Measurements from ENCODE around the gene PRR27. TPM values are rescaled to one million over a fixed set of nuclear protein-coding genes. Genes with fewer than 3 reads are reported as not detected.

The PRR27 gene
- total RNA-seq: not detected in 2 replicates

DNA sequence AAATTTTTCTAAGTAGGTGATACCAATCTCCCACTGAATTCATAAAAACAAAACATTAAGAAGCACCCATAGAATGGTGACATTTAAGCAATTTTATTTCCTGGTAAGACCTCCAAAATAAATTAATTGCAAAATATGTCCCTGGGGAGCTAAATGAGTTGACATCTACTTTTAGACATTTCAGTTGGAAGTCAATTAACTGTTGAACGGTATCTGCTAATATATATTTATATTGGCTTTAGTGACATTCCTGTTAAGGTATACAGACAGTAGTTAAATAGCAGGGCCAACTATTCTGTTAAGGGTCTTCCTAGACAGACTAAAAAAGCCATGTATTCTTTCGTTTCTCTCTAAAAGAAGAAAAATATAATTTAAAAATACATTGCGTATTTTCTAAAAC lies at the start of gene PRR27:
Gene PRR27 (plus strand): TSS at position 301 of the 400 bp plus-strand sequence. CDS start 139 bp downstream, outside the sequence.
- intact Hi-C loops (cut with micrococcal nuclease): no loop called here
- H3K4me3 Mint-ChIP-seq (ENCODE audit: low read depth): no peak within 1 kb of the TSS
- H3K36me3 Mint-ChIP-seq (ENCODE audit: low read depth): no peaks in the 10 kb centered on the region
- no peaks in the 10 kb centered on the region for H3K9me3 Mint-ChIP-seq
- no peaks in the 10 kb centered on the region for H3K27me3 Mint-ChIP-seq (ENCODE audit: low read depth)
- H3K4me1 Mint-ChIP-seq (ENCODE audit: low read depth): no peaks in the 10 kb centered on the region
- no peak within 1 kb of the TSS for H3K27ac Mint-ChIP-seq
- no peak for DNase-seq (ENCODE audit: low spot score)

DNA sequence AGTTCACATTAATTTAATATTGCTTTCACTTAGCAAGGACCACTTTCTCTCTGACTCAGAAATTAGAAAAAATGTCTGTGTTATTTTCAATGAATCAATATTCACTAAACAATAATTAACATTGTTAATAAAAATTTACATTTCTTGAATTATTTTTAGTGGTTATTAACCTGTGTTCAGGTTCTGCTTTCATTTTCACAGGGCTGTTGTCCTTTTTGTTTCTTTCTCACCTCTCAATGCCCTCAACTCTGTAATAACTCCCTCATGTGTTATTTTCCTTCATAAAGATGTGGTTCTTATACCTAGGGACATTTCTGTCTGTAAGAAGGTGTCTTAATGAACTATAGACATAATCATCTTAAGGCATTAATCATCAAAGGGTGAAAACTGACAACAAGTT lies 43.1 kb upstream of the PRR27 start:
- Mint-ChIP-seq H3K27ac (no peak overlapping the region), H3K36me3 (ENCODE audit: low read depth) (no peaks in the 10 kb centered on the region), H3K9me3 (no peaks in the 10 kb centered on the region), H3K27me3 (ENCODE audit: low read depth) (no peaks in the 10 kb centered on the region), H3K4me3 (ENCODE audit: low read depth) (no peak overlapping the region), H3K4me1 (ENCODE audit: low read depth) (no peaks in the 10 kb centered on the region)
- no peak for DNase-seq (ENCODE audit: low spot score)
- intact Hi-C loops (cut with micrococcal nuclease): no loop called here

DNA sequence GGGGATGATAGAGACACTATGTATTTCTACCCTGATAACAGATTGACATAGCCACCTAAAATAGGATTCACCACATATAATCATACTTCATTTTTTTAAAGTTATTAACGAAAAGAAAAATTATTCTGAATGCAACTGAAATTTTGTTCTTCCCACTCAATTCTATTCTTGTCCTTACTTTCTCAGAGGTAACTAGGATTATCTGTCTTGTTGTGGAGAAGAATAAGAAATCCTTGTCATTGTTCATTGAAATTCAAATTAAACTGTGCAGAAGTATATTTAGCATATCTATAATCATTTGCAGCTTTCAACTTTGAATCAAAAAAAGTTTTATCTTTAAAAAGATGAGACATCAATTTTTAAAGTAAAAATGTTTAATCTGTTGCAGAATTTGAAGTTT lies 40.4 kb upstream of the PRR27 start:
- no peak overlapping the region for H3K4me3 Mint-ChIP-seq (ENCODE audit: low read depth)
- H3K27me3 Mint-ChIP-seq (ENCODE audit: low read depth): no peaks in the 10 kb centered on the region
- no peaks in the 10 kb centered on the region for H3K9me3 Mint-ChIP-seq
- intact Hi-C loops (cut with micrococcal nuclease): no loop called here
- no peaks in the 10 kb centered on the region for H3K4me1 Mint-ChIP-seq (ENCODE audit: low read depth)
- H3K27ac Mint-ChIP-seq: no peak overlapping the region
- H3K36me3 Mint-ChIP-seq (ENCODE audit: low read depth): no peaks in the 10 kb centered on the region
- DNase-seq (ENCODE audit: low spot score): no peak

DNA sequence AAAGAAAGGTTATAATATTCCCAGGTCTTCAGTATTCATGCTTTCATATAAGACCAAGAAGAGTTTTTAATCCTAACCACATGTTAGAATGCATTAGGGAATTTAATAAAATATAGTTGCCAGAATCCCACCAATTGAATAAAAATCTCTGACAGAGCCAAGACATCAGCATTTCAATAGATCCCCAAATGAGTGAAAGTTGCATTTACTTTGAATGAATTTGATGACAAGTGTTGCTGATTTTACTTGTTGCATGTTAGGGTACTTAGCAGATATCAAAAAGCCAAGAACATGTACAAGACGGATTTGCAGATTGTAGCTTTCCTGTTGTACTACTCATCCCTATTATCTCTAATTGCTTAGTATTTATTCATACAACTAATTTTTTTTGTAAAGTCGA lies 39.9 kb upstream of the PRR27 start:
- no peaks in the 10 kb centered on the region for H3K9me3 Mint-ChIP-seq
- no peak overlapping the region for H3K4me3 Mint-ChIP-seq (ENCODE audit: low read depth)
- H3K36me3 Mint-ChIP-seq (ENCODE audit: low read depth): no peaks in the 10 kb centered on the region
- H3K4me1 Mint-ChIP-seq (ENCODE audit: low read depth): no peaks in the 10 kb centered on the region
- intact Hi-C loops (cut with micrococcal nuclease): no loop called here
- no peak overlapping the region for H3K27ac Mint-ChIP-seq
- no peak for DNase-seq (ENCODE audit: low spot score)
- H3K27me3 Mint-ChIP-seq (ENCODE audit: low read depth): no peaks in the 10 kb centered on the region

DNA sequence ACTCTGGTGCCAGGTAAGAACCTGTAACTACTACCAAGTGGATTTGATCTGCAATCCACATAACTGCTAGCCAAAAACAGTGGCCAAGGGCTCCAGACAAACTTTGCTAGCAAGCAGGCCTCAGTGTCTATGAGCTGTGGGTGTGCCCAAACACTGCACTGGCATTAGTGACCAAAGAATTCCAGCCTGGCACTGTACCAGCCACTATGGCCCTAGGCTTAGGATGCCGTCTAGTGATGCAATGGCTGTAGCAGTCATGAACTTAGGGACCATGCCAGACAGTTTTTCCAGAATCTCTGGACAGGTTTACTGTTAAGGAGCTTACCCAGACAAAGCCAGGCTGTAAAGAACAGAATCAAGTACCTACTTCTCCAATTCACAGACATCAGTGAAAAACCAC lies 33.7 kb upstream of the PRR27 start:
- Mint-ChIP-seq H3K9me3 (no peaks in the 10 kb centered on the region), H3K4me1 (ENCODE audit: low read depth) (no peaks in the 10 kb centered on the region)
- intact Hi-C loops (cut with micrococcal nuclease): no loop called here

DNA sequence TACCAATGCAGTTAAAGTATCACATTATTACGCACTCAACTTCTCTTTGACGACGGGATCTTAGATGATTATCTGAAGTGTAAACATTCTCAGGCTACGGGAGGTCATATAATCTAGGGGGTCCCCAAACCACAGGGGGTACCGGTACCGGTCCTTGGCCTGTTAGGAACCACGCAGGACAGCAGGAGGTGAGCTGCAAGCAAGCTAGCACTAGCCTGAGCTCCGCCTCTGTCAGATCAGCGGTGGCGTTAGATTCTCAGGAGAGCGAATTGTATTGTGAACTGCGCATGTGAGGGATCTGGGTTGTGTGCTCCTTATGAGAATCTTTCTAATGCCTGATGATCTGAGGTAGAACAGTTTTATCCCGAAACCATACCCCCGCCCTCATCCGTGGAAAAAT lies 20.6 kb upstream of the PRR27 start:
- DNase-seq (ENCODE audit: low spot score): no peak
- no peak overlapping the region for H3K4me3 Mint-ChIP-seq (ENCODE audit: low read depth)
- no peak overlapping the region for H3K27ac Mint-ChIP-seq
- no peaks in the 10 kb centered on the region for H3K9me3 Mint-ChIP-seq
- intact Hi-C loops (cut with micrococcal nuclease): no loop called here
- H3K36me3 Mint-ChIP-seq (ENCODE audit: low read depth): no peaks in the 10 kb centered on the region
- H3K4me1 Mint-ChIP-seq (ENCODE audit: low read depth): no peaks in the 10 kb centered on the region
- no peaks in the 10 kb centered on the region for H3K27me3 Mint-ChIP-seq (ENCODE audit: low read depth)

More for the DNA sequence above, 33.7 kb upstream of the PRR27 start:
- Mint-ChIP-seq H3K36me3 (ENCODE audit: low read depth) (no peaks in the 10 kb centered on the region), H3K27ac (no peak overlapping the region), H3K4me3 (ENCODE audit: low read depth) (no peak overlapping the region), H3K27me3 (ENCODE audit: low read depth) (no peaks in the 10 kb centered on the region)
- no peak for DNase-seq (ENCODE audit: low spot score)

DNA sequence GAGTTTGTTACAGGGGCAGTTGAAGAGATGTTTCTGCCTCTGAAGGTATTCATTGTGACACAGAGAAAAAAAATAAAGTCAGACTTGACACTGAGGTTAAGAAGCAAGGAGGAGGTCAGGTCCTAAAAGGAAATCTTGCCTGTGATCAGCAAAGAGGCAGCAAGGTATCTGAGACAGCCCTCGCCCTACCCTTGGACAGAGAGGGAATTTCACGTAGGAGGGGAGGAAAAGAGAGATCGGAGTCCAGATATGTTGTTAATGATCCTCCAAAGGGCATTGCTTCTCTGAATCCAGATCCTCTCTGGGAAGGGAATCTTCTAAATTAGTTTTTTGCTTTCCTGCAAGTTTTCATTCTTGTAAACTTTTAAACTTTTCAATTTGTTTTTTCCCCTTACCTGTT lies 15.3 kb upstream of the PRR27 start:
- Mint-ChIP-seq H3K4me1 (ENCODE audit: low read depth) (no peaks in the 10 kb centered on the region), H3K9me3 (no peaks in the 10 kb centered on the region), H3K27ac (no peak overlapping the region), H3K36me3 (ENCODE audit: low read depth) (no peaks in the 10 kb centered on the region), H3K4me3 (ENCODE audit: low read depth) (no peak overlapping the region), H3K27me3 (ENCODE audit: low read depth) (no peaks in the 10 kb centered on the region)
- DNase-seq (ENCODE audit: low spot score): no peak
- intact Hi-C loops (cut with micrococcal nuclease): no loop called here

DNA sequence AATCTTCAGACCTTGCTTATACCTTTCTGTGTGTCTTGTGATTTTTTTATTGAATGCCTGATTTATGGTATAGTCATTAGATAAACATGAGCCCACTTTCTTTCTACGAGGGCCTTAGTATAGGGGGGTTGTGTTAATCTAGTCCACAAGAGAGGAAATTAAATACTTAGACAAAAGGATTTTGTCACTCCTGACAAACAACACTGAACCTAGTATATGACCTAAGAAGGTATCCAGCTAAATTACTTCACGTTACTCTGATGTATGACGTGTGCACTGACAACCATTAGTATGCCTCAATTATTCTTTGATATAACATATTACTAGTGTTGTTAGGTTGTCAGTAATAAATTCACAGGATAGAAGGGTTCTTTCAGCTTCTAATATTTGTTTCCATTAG lies 2.8 kb upstream of the PRR27 start:
- Mint-ChIP-seq H3K27me3 (ENCODE audit: low read depth) (no peaks in the 10 kb centered on the region), H3K36me3 (ENCODE audit: low read depth) (no peaks in the 10 kb centered on the region), H3K4me1 (ENCODE audit: low read depth) (no peaks in the 10 kb centered on the region), H3K27ac (no peak overlapping the region), H3K4me3 (ENCODE audit: low read depth) (no peak overlapping the region), H3K9me3 (no peaks in the 10 kb centered on the region)
- intact Hi-C loops (cut with micrococcal nuclease): no loop called here
- no peak for DNase-seq (ENCODE audit: low spot score)

DNA sequence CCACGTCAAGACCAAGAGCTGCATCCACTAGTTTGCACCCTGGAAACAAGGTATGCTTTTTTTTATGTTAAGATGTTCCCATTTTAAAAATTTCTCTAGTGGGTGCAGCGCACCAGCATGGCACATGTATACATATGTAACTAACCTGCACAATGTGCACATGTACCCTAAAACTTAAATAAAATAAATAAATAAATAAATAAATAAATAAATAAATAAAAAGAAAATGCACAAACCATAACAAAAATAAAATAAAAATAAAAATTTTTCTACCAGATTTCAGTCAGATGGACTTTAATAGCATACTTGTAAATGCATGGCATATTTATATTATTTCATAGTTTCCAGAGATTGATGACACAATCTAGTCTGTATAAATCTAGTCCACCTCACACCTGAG lies 1.9 kb upstream of the PRR27 start:
- Mint-ChIP-seq H3K36me3 (ENCODE audit: low read depth) (no peaks in the 10 kb centered on the region), H3K4me3 (ENCODE audit: low read depth) (no peak overlapping the region)

DNA sequence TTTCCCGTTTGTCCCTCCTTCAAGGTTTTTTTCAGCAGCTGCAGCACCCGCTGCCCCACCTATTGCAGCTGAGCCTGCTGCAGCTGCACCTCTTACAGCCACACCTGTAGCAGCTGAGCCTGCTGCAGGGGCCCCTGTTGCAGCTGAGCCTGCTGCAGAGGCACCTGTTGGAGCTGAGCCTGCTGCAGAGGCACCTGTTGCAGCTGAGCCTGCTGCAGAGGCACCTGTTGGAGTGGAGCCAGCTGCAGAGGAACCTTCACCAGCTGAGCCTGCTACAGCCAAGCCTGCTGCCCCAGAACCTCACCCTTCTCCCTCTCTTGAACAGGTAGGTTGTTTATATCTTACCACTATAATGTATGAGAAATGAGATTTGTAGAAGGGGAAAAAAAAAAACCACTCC lies 4.5 kb downstream of the PRR27 start:
- H3K9me3 Mint-ChIP-seq: no peaks in the 10 kb centered on the region
- no peaks in the 10 kb centered on the region for H3K27me3 Mint-ChIP-seq (ENCODE audit: low read depth)
- H3K4me1 Mint-ChIP-seq (ENCODE audit: low read depth): no peaks in the 10 kb centered on the region
- DNase-seq (ENCODE audit: low spot score): no peak
- no peaks in the 10 kb centered on the region for H3K36me3 Mint-ChIP-seq (ENCODE audit: low read depth)
- H3K27ac Mint-ChIP-seq: no peak overlapping the region
- intact Hi-C loops (cut with micrococcal nuclease): no loop called here
- H3K4me3 Mint-ChIP-seq (ENCODE audit: low read depth): no peak overlapping the region

More for the DNA sequence above, 1.9 kb upstream of the PRR27 start:
- Mint-ChIP-seq H3K27ac (no peak overlapping the region), H3K4me1 (ENCODE audit: low read depth) (no peaks in the 10 kb centered on the region), H3K27me3 (ENCODE audit: low read depth) (no peaks in the 10 kb centered on the region), H3K9me3 (no peaks in the 10 kb centered on the region)
- no peak for DNase-seq (ENCODE audit: low spot score)
- intact Hi-C loops (cut with micrococcal nuclease): no loop called here

DNA sequence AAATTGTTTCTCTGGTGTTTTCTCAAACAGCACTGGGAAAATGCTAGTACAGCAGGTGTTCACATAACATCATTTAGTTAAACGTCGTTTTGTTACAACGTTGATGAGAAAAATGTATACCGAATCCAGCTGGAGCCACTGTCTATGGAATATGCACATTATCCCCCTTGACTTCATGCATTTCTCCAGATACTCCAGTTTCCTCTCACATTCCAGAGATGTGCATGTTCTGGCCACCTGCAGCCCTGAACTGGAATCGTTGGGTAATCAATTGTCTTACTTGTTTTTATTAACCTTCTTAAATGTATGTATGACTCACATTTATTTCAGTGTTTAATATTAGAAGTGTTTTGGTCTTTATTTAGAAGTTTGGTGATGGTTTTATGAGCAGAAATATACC lies 23.1 kb downstream of the PRR27 start:
- H3K4me1 Mint-ChIP-seq (ENCODE audit: low read depth): no peaks in the 10 kb centered on the region

DNA sequence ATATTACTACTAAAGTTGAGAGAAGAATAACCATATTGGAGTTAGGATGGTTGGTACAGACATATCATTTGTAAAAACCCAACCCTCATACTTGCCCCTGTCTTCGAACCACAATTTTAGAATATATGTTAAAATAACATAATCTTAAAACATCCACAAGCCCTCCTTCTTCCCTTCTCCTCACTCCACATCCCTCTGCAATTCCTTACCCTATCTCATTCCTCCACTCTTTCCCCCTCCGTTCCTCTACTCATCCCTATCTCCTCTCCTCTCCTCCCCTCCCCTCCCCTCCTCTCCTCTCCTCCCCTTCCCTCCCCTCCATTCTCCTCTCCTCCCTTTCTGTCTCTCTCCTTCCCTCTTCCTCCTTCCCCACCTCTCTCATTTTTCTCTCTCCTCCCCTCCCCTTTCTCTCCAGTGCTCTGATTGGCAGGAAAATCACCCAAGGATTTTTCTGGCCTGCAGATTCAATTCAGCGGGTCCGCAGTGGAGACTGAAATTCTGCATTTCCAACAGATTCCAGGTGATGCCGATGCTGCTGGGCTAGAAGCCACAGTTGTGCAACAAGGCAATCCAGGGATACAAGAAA lies 24.1 kb downstream of the PRR27 start:
- Mint-ChIP-seq H3K4me3 (ENCODE audit: low read depth) (no peak overlapping the region), H3K9me3 (no peaks in the 10 kb centered on the region), H3K4me1 (ENCODE audit: low read depth) (no peaks in the 10 kb centered on the region)

More for the DNA sequence above, 23.1 kb downstream of the PRR27 start:
- Mint-ChIP-seq H3K9me3 (no peaks in the 10 kb centered on the region), H3K27me3 (ENCODE audit: low read depth) (no peaks in the 10 kb centered on the region), H3K4me3 (ENCODE audit: low read depth) (no peak overlapping the region), H3K27ac (no peak overlapping the region), H3K36me3 (ENCODE audit: low read depth) (no peaks in the 10 kb centered on the region)
- DNase-seq (ENCODE audit: low spot score): no peak
- intact Hi-C loops (cut with micrococcal nuclease): no loop called here

DNA sequence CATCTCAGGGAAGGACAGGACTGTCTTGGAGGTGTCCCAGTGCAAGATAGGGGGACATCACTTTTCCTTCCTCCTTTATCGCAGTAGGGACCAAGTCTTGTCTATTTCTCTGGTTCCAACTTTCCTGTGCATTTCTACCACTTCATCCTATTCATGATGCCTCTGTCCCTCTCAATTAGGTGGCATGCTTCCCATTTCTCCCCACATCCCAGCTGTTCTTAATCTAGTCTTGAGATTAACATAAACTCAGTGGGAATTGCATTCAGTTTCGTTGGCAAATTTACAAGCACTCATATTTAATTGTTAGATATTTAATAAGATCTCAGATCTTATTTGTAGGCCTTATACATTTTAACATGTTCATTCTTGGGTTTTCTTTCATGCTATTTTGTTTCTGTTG lies 25.8 kb downstream of the PRR27 start:
- intact Hi-C loops (cut with micrococcal nuclease): loop anchor here (5.0 to 10.0 kb wide), 2 partner anchors 283 to 865 kb away; no protein-coding TSS in a partner anchor
- Mint-ChIP-seq H3K27me3 (ENCODE audit: low read depth) (no peaks in the 10 kb centered on the region), H3K27ac (no peak overlapping the region)

More for the DNA sequence above, 24.1 kb downstream of the PRR27 start:
- intact Hi-C loops (cut with micrococcal nuclease): no loop called here
- Mint-ChIP-seq H3K36me3 (ENCODE audit: low read depth) (no peaks in the 10 kb centered on the region), H3K27me3 (ENCODE audit: low read depth) (no peaks in the 10 kb centered on the region), H3K27ac (no peak overlapping the region)
- DNase-seq (ENCODE audit: low spot score): no peak

DNA sequence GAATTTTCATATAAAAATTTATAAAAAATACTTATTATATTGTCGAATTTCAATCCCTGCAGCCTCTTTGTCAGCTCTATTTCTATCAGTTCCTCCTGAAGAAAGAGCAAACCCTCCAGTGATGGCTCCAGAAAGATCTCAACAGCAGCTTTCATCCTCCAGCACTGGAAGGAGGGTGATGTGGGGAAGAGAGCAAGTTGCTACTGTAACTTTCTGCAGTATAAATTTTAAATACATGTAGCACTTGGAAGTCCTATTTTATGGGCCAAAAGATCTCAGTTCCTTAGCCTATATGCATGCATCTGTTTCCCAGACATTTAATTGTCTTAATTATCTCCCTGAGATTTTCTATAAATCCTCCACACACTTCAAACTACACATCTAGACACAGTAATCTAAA lies 27.8 kb downstream of the PRR27 start:
- H3K36me3 Mint-ChIP-seq (ENCODE audit: low read depth): no peaks in the 10 kb centered on the region
- H3K9me3 Mint-ChIP-seq: no peaks in the 10 kb centered on the region
- H3K27ac Mint-ChIP-seq: no peak overlapping the region
- H3K4me1 Mint-ChIP-seq (ENCODE audit: low read depth): no peaks in the 10 kb centered on the region
- no peak overlapping the region for H3K4me3 Mint-ChIP-seq (ENCODE audit: low read depth)
- intact Hi-C loops (cut with micrococcal nuclease): loop anchor here (2.0 to 10.0 kb wide), 3 partner anchors 285 to 867 kb away; no protein-coding TSS in a partner anchor
- DNase-seq (ENCODE audit: low spot score): no peak
- no peaks in the 10 kb centered on the region for H3K27me3 Mint-ChIP-seq (ENCODE audit: low read depth)

More for the DNA sequence above, 25.8 kb downstream of the PRR27 start:
- H3K4me1 Mint-ChIP-seq (ENCODE audit: low read depth): no peaks in the 10 kb centered on the region
- no peak overlapping the region for H3K4me3 Mint-ChIP-seq (ENCODE audit: low read depth)
- H3K36me3 Mint-ChIP-seq (ENCODE audit: low read depth): no peaks in the 10 kb centered on the region
- no peak for DNase-seq (ENCODE audit: low spot score)
- no peaks in the 10 kb centered on the region for H3K9me3 Mint-ChIP-seq
